Spleen (tissue), 11 donors: ENCODE results near the gene EFHD2. TPM values are rescaled to one million over a fixed set of nuclear protein-coding genes. Genes with fewer than 3 reads are reported as not detected.
"Not testable (repeated sequence)": the region's sequence is repeated elsewhere in the genome, so short reads cannot be mapped to it uniquely, and the experiment has no call there.

Source experiments
- DNase-seq: peaks from one replicate; pipeline ENCODE4 v3.0.0-alpha.2; 2020
- H3K27ac ChIP-seq, 8 donors: fragments of 200-600 bp; sonication (generic) in 7 of 8; 1 replicate in 4 of 8; 2 replicates in 4 of 8; pipeline versions ENCODE4 v1.5.0 to v1.8.0; 2016 to 2021; ENCODE audit warnings: inconsistent platforms in 4 of 8, mild to moderate bottlenecking in 4 of 8, moderate library complexity in 1 of 8
- H3K27me3 ChIP-seq, 7 donors: fragments of 200-600 bp; sonication (generic) in 6 of 7; replicated peaks in 1 of 7; 1 replicate in 4 of 7; 2 replicates in 3 of 7; pipeline versions ENCODE4 v1.5.0 to v1.8.0; 2016 to 2021; ENCODE audit warnings: inconsistent platforms in 3 of 7, mild to moderate bottlenecking in 1 of 7
- H3K36me3 ChIP-seq, 6 donors: fragments of 200-600 bp; sonication (generic) in 5 of 6; 1 replicate in 4 of 6; 2 replicates in 2 of 6; pipeline versions ENCODE4 v1.5.0 to v1.8.0; 2016 to 2021; ENCODE audit warnings: inconsistent platforms in 2 of 6
- H3K4me1 ChIP-seq, 6 donors: fragments of 200-600 bp; sonication (generic) in 5 of 6; 1 replicate in 3 of 6; 2 replicates in 3 of 6; pipeline versions ENCODE4 v1.5.0 to v1.8.0; 2016 to 2021; ENCODE audit warnings: inconsistent platforms in 3 of 6
- H3K4me3 ChIP-seq, 8 donors: fragments of 200-600 bp; sonication (generic) in 7 of 8; 1 replicate in 4 of 8; 2 replicates in 4 of 8; pipeline versions ENCODE4 v1.5.0 to v1.8.0; 2016 to 2021; ENCODE audit warnings: inconsistent platforms in 4 of 8, mild to moderate bottlenecking in 4 of 8, moderate library complexity in 2 of 8
- H3K9me3 ChIP-seq, 8 donors: fragments of 200-600 bp; sonication (generic) in 7 of 8; 1 replicate in 4 of 8; 2 replicates in 4 of 8; pipeline versions ENCODE4 v1.5.0 to v1.8.0; 2016 to 2021; ENCODE audit warnings: inconsistent platforms in 4 of 8
- CTCF ChIP-seq, 11 experiments: fragments of 200-600 bp in 7 of 11; fragments of 450-650 bp in 4 of 11; sonication (generic) in 4 of 11; IDR thresholded peaks in 8 of 11; conservative IDR thresholded peaks in 3 of 11; 1 replicate in 7 of 11; 2 replicates in 4 of 11; pipeline versions ENCODE4 v1.4.0 to v1.8.0; 2016 to 2021; ENCODE audit warnings: antibody characterized with exemption in 11 of 11, inconsistent platforms in 4 of 11, mild to moderate bottlenecking in 1 of 11
- POLR2A ChIP-seq, 3 donors: fragments of 450-650 bp; IDR thresholded peaks; one replicate each; pipeline ENCODE4 v1.5.1; 2017; ENCODE audit warnings: antibody characterized with exemption in 3 of 3, mild to moderate bottlenecking in 1 of 3
- POLR2AphosphoS5 ChIP-seq, 3 donors: sonication (generic); formaldehyde crosslinking; IDR thresholded peaks; one replicate each; pipeline ENCODE4 v1.5.1; 2017; ENCODE audit warnings: antibody characterized with exemption in 3 of 3
- WGBS, 5 donors: extraction: QIAGEN DNeasy Blood & Tissue Kit in 3 of 5; methylation state at CpG; one replicate each; pipeline versions ENCODE4 v1.1.5 to v1.1.7; 2013 to 2018; 5-methylcytosine and 5-hydroxymethylcytosine counted together
- intact Hi-C: fragments of 100-400 bp; cut with DNase I; formaldehyde crosslinking; loops from one replicate; pipeline ENCODE4 v1.15.0; 2023; ENCODE audit warnings: low total_unique reads
- polyA plus RNA-seq, 3 donors: library from polyadenylated mRNA; stranded (reverse); fragments of 200-250 nt; gene quantifications; one replicate each; pipeline ENCODE4 v1.2.1, GENCODE V29; 2013
- total RNA-seq, 7 donors: library from RNA; depleted of rRNA in 3 of 7; stranded (reverse); fragments of >200 nt in 3 of 7; fragmentation: NEBNext Ultra II Directional in 4 of 7; extraction: Animal tissue kit (Norgen Biotek cat#: 25700) in 4 of 7; gene quantifications; one replicate each; pipeline versions ENCODE4 v1.1.0 to v1.2.1, GENCODE V29; 2016 to 2021
- donor health status: healthy with polysubstance abuse.
- donor health status: DM: no; HTN: no; CAD: no; lungs with moderate emphysema.
- donor health status: DM: no; HTN: no; CAD: no.
- donor health status: Bipolar disorder and iron deficiency.
- donor health status: healthy.
- donor health status: DM: no; HTN: no; CAD: no.
- donor health status: DM: yes; HTN: yes; CAD: no.

The EFHD2 gene
- total and polyA plus RNA-seq, 10 donors: 81.8 to 226 (median 155) TPM

GRCh38 chr1:15371610-15372545 lies 37.8 kb upstream of the EFHD2 start:
- peak overlapping the region in 5 of 8 donors; percentile 5 to 62 (median 46) for H3K27ac ChIP-seq
- H3K27me3 ChIP-seq: peaks cover 0 to 10% (median 0%) of the 10 kb centered on the region in 7 donors
- WGBS, 5 donors: 60 to 76% (median 70%) methylated on average over 20 to 21 of the region's 21 CpGs
- H3K36me3 ChIP-seq: no peaks in the 10 kb centered on the region
- DNase-seq: no peak
- no peak overlapping the region for H3K4me3 ChIP-seq
- TF ChIP-seq CTCF (IDR thresholded peaks at IDR 0.05 in 8 of 11, conservative IDR thresholded peaks at IDR 0.05 in 3 of 11) (no peak), POLR2AphosphoS5 (IDR thresholded peaks at IDR 0.05) (peak in 2 of 3 donors; percentile 10 to 33)
- H3K9me3 ChIP-seq: no peaks in the 10 kb centered on the region
- intact Hi-C loops: no loop called here
- peaks cover 3 to 31% (median 14%) of the 10 kb centered on the region in 6 donors for H3K4me1 ChIP-seq

- Histone ChIP-seq H3K27ac (no peak overlapping the region), H3K36me3 (no peaks in the 10 kb centered on the region), H3K4me3 (no peak overlapping the region), H3K27me3 (peaks cover 0 to 12% (median 0%) of the 10 kb centered on the region in 7 donors), H3K9me3 (no peaks in the 10 kb centered on the region), H3K4me1 (peaks cover 0 to 18% (median 6%) of the 10 kb centered on the region in 6 donors)
- TF ChIP-seq POLR2AphosphoS5 (IDR thresholded peaks at IDR 0.05) (no peak), POLR2A (IDR thresholded peaks at IDR 0.05) (no peak), CTCF (IDR thresholded peaks at IDR 0.05 in 8 of 11, conservative IDR thresholded peaks at IDR 0.05 in 3 of 11) (no peak)
- no peak for DNase-seq
- intact Hi-C loops: no loop called here
- WGBS, 5 donors: 79 to 88% (median 85%) methylated on average over 8 of the region's 8 CpGs
Observed at GRCh38 chr1:15378729-15379128, 31.0 kb upstream of the EFHD2 start.

- WGBS, 5 donors: 44 to 68% (median 61%) methylated on average over 6 to 9 of the region's 9 CpGs
Observed at GRCh38 chr1:15379151-15379550, 30.5 kb upstream of the EFHD2 start.

GRCh38 chr1:15380601-15381508 lies 28.8 kb upstream of the EFHD2 start:
- Histone ChIP-seq H3K4me3 (no peak overlapping the region), H3K27ac (no peak overlapping the region), H3K4me1 (peaks cover 4 to 34% (median 18%) of the 10 kb centered on the region in 6 donors), H3K9me3 (no peaks in the 10 kb centered on the region), H3K27me3 (peaks cover 0 to 19% (median 0%) of the 10 kb centered on the region in 7 donors), H3K36me3 (no peaks in the 10 kb centered on the region)
- TF ChIP-seq POLR2A (IDR thresholded peaks at IDR 0.05) (no peak), POLR2AphosphoS5 (IDR thresholded peaks at IDR 0.05) (no peak), CTCF (IDR thresholded peaks at IDR 0.05 in 8 of 11, conservative IDR thresholded peaks at IDR 0.05 in 3 of 11) (no peak)
- WGBS, 5 donors: 87 to 92% (median 91%) methylated on average over 22 of the region's 22 CpGs
- DNase-seq: no peak
- intact Hi-C loops: no loop called here

More at GRCh38 chr1:15379151-15379550, 30.5 kb upstream of the EFHD2 start:
- peaks cover 0 to 12% (median 0%) of the 10 kb centered on the region in 7 donors for H3K27me3 ChIP-seq
- DNase-seq, H3K4me3 ChIP-seq, H3K27ac ChIP-seq, H3K9me3 ChIP-seq, H3K36me3 ChIP-seq, intact Hi-C loops: not testable (repeated sequence)
- peaks cover 0 to 20% (median 8%) of the 10 kb centered on the region in 6 donors for H3K4me1 ChIP-seq
